GM12873 (cell line): ENCODE results near the gene CCL4.

Source experiments
- CTCF ChIP-seq: IDR thresholded peaks from 2 replicates; pipeline ENCODE4 v1.5.1; 2012; ENCODE audit warnings: low read depth, mild to moderate bottlenecking, moderate library complexity, low read length, control low read depth; ENCODE audit not compliant: insufficient read depth; ENCODE audit errors: missing control alignments

Gene CCL4

GRCh38 chr17:36135465-36135864 is 31.8 kb downstream of the CCL4 start:
- TF ChIP-seq CTCF, result no peak

- no peak for TF ChIP-seq CTCF
Measured at GRCh38 chr17:36136036-36136435, 32.4 kb downstream of the CCL4 start.

- no peak for TF ChIP-seq CTCF
Measured at GRCh38 chr17:36136439-36136838, 32.8 kb downstream of the CCL4 start.

- TF ChIP-seq CTCF, result no peak
Measured at GRCh38 chr17:36142235-36142634, 38.6 kb downstream of the CCL4 start.

GRCh38 chr17:36142806-36143205 is 39.2 kb downstream of the CCL4 start:
- no peak for TF ChIP-seq CTCF

GRCh38 chr17:36144014-36144413 is 40.4 kb downstream of the CCL4 start:
- TF ChIP-seq CTCF, result no peak

GRCh38 chr17:36144981-36145729 is 41.5 kb downstream of the CCL4 start:
- TF ChIP-seq CTCF, result no peak

- no peak for TF ChIP-seq CTCF
Measured at GRCh38 chr17:36147601-36148000, 44.0 kb downstream of the CCL4 start.
